HEK293T (cell line): Measurements from ENCODE around the gene TSKS.

ENCODE experiments used
- ELF4 ChIP-seq: fragments of 450-650 bp; IDR thresholded peaks from 2 replicates; pipeline ENCODE4 v1.6.1; 2017; ENCODE audit warnings: antibody characterized with exemption
- FOXA1 ChIP-seq: fragments of 450-650 bp; IDR thresholded peaks from 2 replicates; pipeline ENCODE4 v1.6.1; 2016; ENCODE audit warnings: mild to moderate bottlenecking
- FOXM1 ChIP-seq: fragments of 450-650 bp; IDR thresholded peaks from 2 replicates; pipeline ENCODE4 v1.6.1; 2017; ENCODE audit warnings: mild to moderate bottlenecking, borderline replicate concordance
- SP1 ChIP-seq: fragments of 450-650 bp; IDR thresholded peaks from 2 replicates; pipeline ENCODE4 v1.6.1; 2017
- SUZ12 ChIP-seq: fragments of 450-650 bp; IDR thresholded peaks from 2 replicates; pipeline ENCODE4 v1.6.1; 2016; ENCODE audit warnings: mild to moderate bottlenecking
- TARDBP ChIP-seq: fragments of 450-650 bp; IDR thresholded peaks from 2 replicates; pipeline ENCODE4 v1.6.1; 2016

- no peak for TF ChIP-seq FOXA1
- TF ChIP-seq FOXM1: no peak
- TF ChIP-seq SP1: no peak
- TF ChIP-seq SUZ12: no peak
- no peak for TF ChIP-seq ELF4
- TF ChIP-seq TARDBP: no peak
Observed at GRCh38 chr19:49699364-49699763, 63.7 kb downstream of the TSKS start.
